Lung (tissue), 12 donors: Measurements from ENCODE around the gene ING4. TPM values are rescaled to one million over a fixed set of nuclear protein-coding genes. Genes with fewer than 3 reads are reported as not detected.

Experiments used
- ATAC-seq: fragments of 200-7000 bp; cut with Tn5 transposase; one replicate; pipeline ENCODE4 v1.9.1; 2020; ENCODE audit warnings: moderate number of reproducible peaks; ENCODE audit not compliant: insufficient read depth, low FRiP score
- DNase-seq, 3 donors: peaks; one replicate each; pipeline ENCODE4 v3.0.0-alpha.2; 2013 to 2017
- H3K27ac ChIP-seq, 2 donors: one replicate each; pipeline ENCODE4 v1.5.1; 2013; ENCODE audit warnings: mild to moderate bottlenecking in 2 of 2, moderate library complexity in 2 of 2, control low read depth in 1 of 2, inconsistent platforms in 1 of 2, low read depth in 1 of 2, low read length in 1 of 2
- H3K27me3 ChIP-seq, 3 donors: one replicate each; pipeline ENCODE4 v1.5.1; 2013; ENCODE audit warnings: low read length in 2 of 3; ENCODE audit not compliant: control insufficient read depth in 3 of 3, insufficient read depth in 3 of 3
- H3K36me3 ChIP-seq, 4 donors: one replicate each; pipeline ENCODE4 v1.5.1; 2013; ENCODE audit warnings: low read length in 4 of 4, mild to moderate bottlenecking in 1 of 4, moderate library complexity in 1 of 4; ENCODE audit not compliant: control insufficient read depth in 4 of 4, insufficient read depth in 4 of 4
- H3K4me1 ChIP-seq, 5 donors: one replicate each; pipeline ENCODE4 v1.5.1; 2013; ENCODE audit warnings: low read length in 5 of 5, mild to moderate bottlenecking in 2 of 5, moderate library complexity in 1 of 5; ENCODE audit not compliant: control insufficient read depth in 5 of 5, insufficient read depth in 5 of 5
- H3K4me3 ChIP-seq: one replicate; pipeline ENCODE4 v1.5.1; 2013; ENCODE audit warnings: mild to moderate bottlenecking, control low read depth, moderate library complexity
- H3K9ac ChIP-seq, 2 donors: one replicate each; pipeline ENCODE4 v1.5.1; 2013; ENCODE audit warnings: low read length in 2 of 2, control low read depth in 1 of 2; ENCODE audit not compliant: insufficient read depth in 1 of 2
- H3K9me3 ChIP-seq, 4 donors: one replicate each; pipeline ENCODE4 v1.5.1; 2013; ENCODE audit warnings: low read length in 3 of 4, mild to moderate bottlenecking in 1 of 4, moderate library complexity in 1 of 4; ENCODE audit not compliant: control insufficient read depth in 4 of 4, insufficient read depth in 3 of 4
- CTCF ChIP-seq: IDR thresholded peaks from 2 replicates; pipeline ENCODE4 v1.5.1; 2012; ENCODE audit warnings: mild to moderate bottlenecking; ENCODE audit errors: control extremely low read depth, extremely low read depth
- WGBS, 2 donors: extraction: QIAGEN DNeasy Blood & Tissue Kit; methylation state at CpG; one replicate each; pipeline ENCODE4 v1.1.7; 2013; 5-methylcytosine and 5-hydroxymethylcytosine counted together
- polyA plus RNA-seq, 2 donors: library from polyadenylated mRNA; stranded (reverse); fragments of 200-250 nt; gene quantifications; one replicate each; pipeline ENCODE4 v1.2.1, GENCODE V29; 2013
- total RNA-seq, 2 donors: library from RNA; depleted of rRNA in 1 of 2; stranded (reverse); fragments of >200 nt in 1 of 2; gene quantifications; one replicate each; pipeline ENCODE4 v1.2.1, GENCODE V29; 2014 to 2021
- donor health status: control.
- donor health status: control.
- donor health status: Bipolar disorder and iron deficiency.
- donor health status: healthy.
- donor health status: DM: yes; HTN: yes; CAD: no.

ING4 gene
- total and polyA plus RNA-seq, 4 donors, result 20.3 to 74.3 (median 27.0) TPM

DNA sequence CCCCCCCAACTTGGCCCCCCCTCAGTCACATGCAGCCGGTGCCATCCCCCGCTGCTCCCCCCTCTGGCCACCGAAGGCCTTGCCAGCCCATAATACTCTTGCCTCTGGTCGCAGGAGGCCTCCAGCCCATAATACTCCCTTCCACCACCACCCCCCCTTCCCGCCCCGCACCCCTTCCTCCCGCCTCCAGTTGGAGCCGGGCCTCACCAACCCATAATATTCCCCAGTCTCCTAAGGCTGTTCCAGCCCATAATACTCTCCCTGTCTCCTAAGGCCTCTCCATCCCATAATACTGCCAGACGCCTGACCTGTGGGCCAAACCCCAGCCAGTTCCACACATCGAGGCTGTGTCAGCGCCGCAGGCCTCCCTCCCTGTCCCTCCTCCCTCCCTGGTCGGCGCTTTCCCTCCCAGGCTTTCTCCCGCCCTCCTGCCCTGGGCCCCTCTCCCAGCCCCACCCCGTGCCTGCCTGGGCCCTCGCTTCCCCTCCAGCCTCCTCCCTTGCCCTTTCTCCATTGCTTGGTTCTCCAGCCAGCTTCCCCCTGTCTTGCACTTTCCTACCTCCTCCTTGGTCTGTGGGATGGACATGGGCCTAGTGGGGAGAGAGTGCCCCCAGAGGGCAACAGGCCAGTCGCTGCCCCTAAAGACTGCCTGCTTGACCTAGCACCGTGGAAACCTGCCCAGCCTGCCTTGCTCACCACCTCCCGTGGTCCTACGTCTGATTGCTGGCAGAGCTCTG is 49.0 kb downstream of the ING4 start:
- peaks cover 7 to 40% (median 17%) of the 10 kb centered on the region in 5 donors for H3K4me1 ChIP-seq
- no peak overlapping the region for H3K4me3 ChIP-seq
- peak; percentile 67 for ATAC-seq
- peak overlapping the region in 1 of 2 donors; percentile 54 for H3K9ac ChIP-seq
- peak; percentile 99 to 100 (median 99) for DNase-seq
- 3 to 6% methylated on average over 17 to 21 of the region's 21 CpGs for WGBS, 2 donors
- no peaks in the 10 kb centered on the region for H3K27me3 ChIP-seq
- TF ChIP-seq CTCF, result no peak
- peak overlapping the region; percentile 74 to 87 for H3K27ac ChIP-seq
- no peaks in the 10 kb centered on the region for H3K36me3 ChIP-seq
- H3K9me3 ChIP-seq, result peaks cover 0 to under 1% (median 0%) of the 10 kb centered on the region in 4 donors

GRCh38 chr12:6613015-6613775 is 49.7 kb downstream of the ING4 start:
- Histone ChIP-seq H3K27me3 (no peaks in the 10 kb centered on the region), H3K36me3 (no peaks in the 10 kb centered on the region), H3K9me3 (peaks cover 0 to 3% (median 0%) of the 10 kb centered on the region in 4 donors), H3K9ac (no peak overlapping the region), H3K4me3 (no peak overlapping the region), H3K4me1 (peaks cover 7 to 34% (median 17%) of the 10 kb centered on the region in 5 donors), H3K27ac (peak overlapping the region; percentile 80 to 86)
- no peak for TF ChIP-seq CTCF
- 1 to 5% methylated on average over 16 to 17 of the region's 17 CpGs for WGBS, 2 donors
- DNase-seq (peak; percentile 94 to 97 (median 95)), ATAC-seq (peak; percentile 8)

GRCh38 chr12:6612652-6613014 is 50.3 kb downstream of the ING4 start:
- 33 to 41% methylated on average over 7 of the region's 7 CpGs for WGBS, 2 donors
- Histone ChIP-seq H3K27ac (peak overlapping the region; percentile 80 to 86), H3K27me3 (no peaks in the 10 kb centered on the region), H3K4me3 (no peak overlapping the region), H3K9ac (no peak overlapping the region), H3K36me3 (no peaks in the 10 kb centered on the region), H3K9me3 (peaks cover 0 to 3% (median 0%) of the 10 kb centered on the region in 4 donors), H3K4me1 (peaks cover 7 to 35% (median 17%) of the 10 kb centered on the region in 5 donors)
- DNase-seq, result no peak
- no peak for ATAC-seq
- TF ChIP-seq CTCF, result no peak
